Brain microvascular endothelial cell (primary cell): Measurements from ENCODE around the gene FDXR.

Experiments
- DNase-seq: peaks from one replicate; pipeline ENCODE4 v3.0.0-alpha.2; 2020
- H3K27ac ChIP-seq: fragments of 250-450 bp; sonication (Bioruptor Pico); 2 replicates; pipeline ENCODE4 v1.5.1; 2020; ENCODE audit warnings: mild to moderate bottlenecking, moderate library complexity
- H3K27me3 ChIP-seq: fragments of 250-450 bp; sonication (Bioruptor Pico); replicated peaks from 2 replicates; pipeline ENCODE4 v1.5.1; 2020; ENCODE audit warnings: mild to moderate bottlenecking
- H3K36me3 ChIP-seq: fragments of 250-450 bp; sonication (Bioruptor Pico); replicated peaks from 2 replicates; pipeline ENCODE4 v1.5.1; 2020; ENCODE audit warnings: mild to moderate bottlenecking
- H3K4me3 ChIP-seq: 2 replicates; pipeline ENCODE4 v1.5.1; 2011; ENCODE audit warnings: low read depth, mild to moderate bottlenecking, control low read depth, low read length, moderate library complexity
- in situ Hi-C: cut with HindIII; loops from 2 replicates; pipeline ENCODE4 v1.10.0; 2017; ENCODE audit warnings: low sequenced_read_pairs, low pct_ligation_motif_present
- TF ChIP-seq, protein P1 (sequence below): IDR thresholded peaks from 2 replicates; pipeline ENCODE4 v1.5.1; 2011; ENCODE audit warnings: low read depth, mild to moderate bottlenecking, moderate library complexity, low read length, control low read depth, inconsistent platforms; ENCODE audit errors: missing control alignments

Gene FDXR

DNA sequence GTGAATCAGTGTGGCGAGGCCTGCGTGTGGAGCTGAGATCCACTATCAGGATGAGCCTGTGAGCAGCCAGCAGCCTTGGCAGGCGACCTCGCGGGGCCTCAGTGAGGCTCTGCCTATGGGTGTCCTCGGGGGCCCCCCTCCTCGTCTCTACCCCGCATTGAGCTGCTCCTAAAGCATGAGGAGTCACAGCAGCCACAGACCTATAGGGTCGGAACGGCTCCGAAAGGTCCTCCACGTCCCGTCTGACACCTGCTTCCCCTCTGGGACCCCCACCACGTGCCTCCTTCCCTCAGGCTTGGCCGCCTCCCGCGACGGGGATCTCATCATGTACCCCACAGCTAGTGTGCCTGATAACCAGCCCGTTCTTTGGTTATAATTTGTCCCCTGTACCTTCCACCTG, 41.9 kb downstream of the FDXR start:
- Histone ChIP-seq H3K36me3 (no peaks in the 10 kb centered on the region), H3K4me3 (no peak overlapping the region), H3K27ac (no peak overlapping the region), H3K27me3 (no peaks in the 10 kb centered on the region)
- DNase-seq: no peak
- in situ Hi-C loops: no loop called here
- TF ChIP-seq, protein P1, sequence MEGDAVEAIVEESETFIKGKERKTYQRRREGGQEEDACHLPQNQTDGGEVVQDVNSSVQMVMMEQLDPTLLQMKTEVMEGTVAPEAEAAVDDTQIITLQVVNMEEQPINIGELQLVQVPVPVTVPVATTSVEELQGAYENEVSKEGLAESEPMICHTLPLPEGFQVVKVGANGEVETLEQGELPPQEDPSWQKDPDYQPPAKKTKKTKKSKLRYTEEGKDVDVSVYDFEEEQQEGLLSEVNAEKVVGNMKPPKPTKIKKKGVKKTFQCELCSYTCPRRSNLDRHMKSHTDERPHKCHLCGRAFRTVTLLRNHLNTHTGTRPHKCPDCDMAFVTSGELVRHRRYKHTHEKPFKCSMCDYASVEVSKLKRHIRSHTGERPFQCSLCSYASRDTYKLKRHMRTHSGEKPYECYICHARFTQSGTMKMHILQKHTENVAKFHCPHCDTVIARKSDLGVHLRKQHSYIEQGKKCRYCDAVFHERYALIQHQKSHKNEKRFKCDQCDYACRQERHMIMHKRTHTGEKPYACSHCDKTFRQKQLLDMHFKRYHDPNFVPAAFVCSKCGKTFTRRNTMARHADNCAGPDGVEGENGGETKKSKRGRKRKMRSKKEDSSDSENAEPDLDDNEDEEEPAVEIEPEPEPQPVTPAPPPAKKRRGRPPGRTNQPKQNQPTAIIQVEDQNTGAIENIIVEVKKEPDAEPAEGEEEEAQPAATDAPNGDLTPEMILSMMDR: no peak

DNA sequence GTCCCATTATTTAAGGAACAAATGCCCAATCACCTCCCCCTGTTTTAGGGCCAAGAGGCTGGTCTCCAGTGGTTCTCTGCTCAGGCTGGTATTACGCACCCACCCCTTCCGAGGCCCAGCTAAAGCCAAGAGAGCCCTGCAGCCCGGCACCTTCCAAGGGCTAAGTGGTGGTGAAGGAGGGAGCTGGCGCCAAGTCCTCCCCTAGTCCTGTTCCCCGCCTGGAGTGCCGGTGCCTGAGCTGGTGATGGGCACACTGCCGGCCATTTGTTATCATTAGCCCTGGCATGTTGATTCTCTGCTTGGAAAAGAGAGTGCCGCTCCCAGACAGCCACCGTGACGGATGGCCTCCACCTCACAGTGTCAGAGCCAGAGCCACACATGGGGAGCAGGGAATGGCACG, 45.0 kb downstream of the FDXR start:
- in situ Hi-C loops: no loop called here
- H3K27me3 ChIP-seq: no peaks in the 10 kb centered on the region
- no peak overlapping the region for H3K4me3 ChIP-seq
- H3K36me3 ChIP-seq: peaks cover 7% of the 10 kb centered on the region
- no peak overlapping the region for H3K27ac ChIP-seq
- TF ChIP-seq, protein P1: no peak
- no peak for DNase-seq

DNA sequence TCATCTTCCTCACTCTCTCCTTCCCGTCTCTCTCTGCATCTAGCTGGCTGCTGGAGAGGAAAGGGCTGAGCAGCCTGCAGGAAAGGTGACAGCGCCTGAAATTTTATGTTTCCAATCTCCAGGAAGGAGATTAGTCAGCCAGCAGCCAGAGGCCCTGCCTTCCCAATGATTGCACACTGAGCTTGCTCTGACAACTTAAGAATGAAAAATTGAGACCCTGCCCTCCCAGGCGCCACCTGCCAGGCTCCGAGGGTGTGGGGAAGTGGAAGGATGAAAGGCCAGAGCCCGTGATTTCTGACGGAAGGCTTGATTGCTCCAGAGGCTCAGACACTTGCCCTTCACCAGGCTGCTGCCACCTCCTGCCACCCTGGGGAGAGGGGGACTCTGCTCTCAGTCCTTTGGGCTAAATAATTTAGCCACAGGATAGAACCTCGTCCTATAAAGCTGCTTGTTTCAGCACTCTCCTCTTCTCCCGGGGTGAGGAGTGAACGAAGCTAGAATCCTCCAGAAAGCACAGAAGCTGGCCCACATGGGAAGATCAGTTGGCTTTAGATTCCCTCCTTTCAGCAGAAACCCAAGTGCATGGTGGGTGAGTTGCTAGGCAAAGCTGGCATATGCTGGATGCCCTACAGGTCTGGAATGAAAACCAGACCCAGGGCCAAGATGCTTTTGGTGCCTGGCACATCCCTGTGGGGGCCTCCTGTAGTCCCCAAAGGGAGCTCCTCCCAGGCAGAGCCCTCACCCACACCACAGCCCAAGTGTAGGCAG, 46.7 kb downstream of the FDXR start:
- H3K36me3 ChIP-seq: peaks cover 7% of the 10 kb centered on the region
- DNase-seq: no peak
- TF ChIP-seq, protein P1: no peak
- no peaks in the 10 kb centered on the region for H3K27me3 ChIP-seq
- in situ Hi-C loops: no loop called here
- H3K4me3 ChIP-seq: no peak overlapping the region
- no peak overlapping the region for H3K27ac ChIP-seq

DNA sequence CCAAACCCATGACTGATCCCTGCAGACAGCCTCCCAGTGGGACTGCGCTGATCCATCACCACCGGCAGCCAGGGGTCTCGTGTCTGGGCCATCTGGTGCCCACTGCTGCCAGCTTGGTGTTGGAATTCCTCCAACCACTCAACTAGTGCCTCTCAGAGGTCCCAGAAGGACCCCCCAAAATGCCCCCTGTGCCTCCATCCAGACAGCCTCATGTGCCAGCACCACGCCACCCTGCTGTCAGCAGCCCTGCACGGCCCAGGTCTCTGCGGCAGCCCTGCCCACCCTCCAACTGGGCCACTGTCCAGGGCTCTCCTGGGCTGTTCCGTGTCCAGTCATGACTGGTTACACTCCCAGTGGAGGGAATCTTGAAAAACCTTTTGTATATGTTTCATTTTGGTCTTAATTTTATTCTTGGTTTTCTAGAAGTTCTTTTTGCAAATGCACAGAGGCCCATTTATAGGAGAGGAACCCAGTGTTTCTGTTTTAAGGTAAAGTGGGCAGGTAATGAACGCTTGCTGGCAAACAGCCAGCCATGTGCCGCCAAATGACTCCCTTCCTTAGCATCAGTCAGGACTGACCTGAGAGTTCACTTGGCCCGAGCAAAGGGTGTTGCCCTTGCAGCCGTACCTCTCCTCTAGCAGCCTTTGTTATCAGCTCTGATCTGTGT, 47.7 kb downstream of the FDXR start:
- Histone ChIP-seq H3K27ac (no peak overlapping the region), H3K36me3 (peaks cover 7% of the 10 kb centered on the region), H3K27me3 (no peaks in the 10 kb centered on the region), H3K4me3 (no peak overlapping the region)
- no peak for DNase-seq
- in situ Hi-C loops: no loop called here
- TF ChIP-seq, protein P1: no peak

DNA sequence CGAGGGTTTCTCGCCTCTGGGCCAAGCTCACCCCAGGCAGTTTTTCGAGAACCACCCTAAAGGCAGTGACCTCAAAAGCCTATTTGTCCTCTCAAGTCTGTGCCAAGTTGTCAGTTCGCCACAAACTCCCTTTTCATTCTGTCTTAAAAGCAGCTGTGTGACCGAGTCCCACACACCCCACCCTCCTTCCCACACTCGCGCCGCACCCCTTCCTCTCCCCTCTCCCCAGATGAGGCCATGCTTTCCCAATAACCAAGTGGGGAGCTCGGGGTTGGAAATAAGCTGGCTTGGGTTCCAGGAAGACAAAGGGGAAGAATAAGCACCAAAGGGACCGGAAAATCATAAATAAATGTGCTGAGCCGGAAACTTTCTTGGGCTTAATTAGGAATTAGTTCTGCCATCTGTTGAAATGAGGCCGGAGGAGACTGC, 49.8 kb downstream of the FDXR start:
- in situ Hi-C loops: no loop called here
- H3K27me3 ChIP-seq: no peaks in the 10 kb centered on the region
- H3K27ac ChIP-seq: no peak overlapping the region
- DNase-seq: no peak
- H3K4me3 ChIP-seq: no peak overlapping the region
- peaks cover 10% of the 10 kb centered on the region for H3K36me3 ChIP-seq
- TF ChIP-seq, protein P1: no peak
